GM12878 (cell line): Measurements from ENCODE around the gene INHA. TPM values are rescaled to one million over a fixed set of nuclear protein-coding genes. Genes with fewer than 3 reads are reported as not detected.
A peak's percentile ranks its signal among the peaks of the same experiment; 100 is the strongest.

Experiments used
- ASH2L ChIP-seq: fragments of 300-600, 200-600 bp; sonication (generic); IDR thresholded peaks from 2 replicates; pipeline ENCODE4 v1.6.1; 2017; ENCODE audit warnings: low read depth, mild to moderate bottlenecking, borderline replicate concordance
- BMI1 ChIP-seq: fragments of 450-650 bp; IDR thresholded peaks from 2 replicates; pipeline ENCODE4 v1.6.1; 2016; ENCODE audit warnings: mild to moderate bottlenecking, moderate library complexity, borderline replicate concordance
- EED ChIP-seq: sonication (generic); IDR thresholded peaks from 2 replicates; pipeline ENCODE4 v1.6.1; 2016; ENCODE audit warnings: antibody characterized with exemption, low read depth
- EGR1 ChIP-seq, 2 experiments: IDR thresholded peaks; 1 replicate in 1 of 2; 2 replicates in 1 of 2; pipeline ENCODE4 v1.6.1; 2011 to 2012; ENCODE audit warnings: low read depth in 2 of 2, low read length in 2 of 2, borderline replicate concordance in 1 of 2, mild to moderate bottlenecking in 1 of 2, moderate library complexity in 1 of 2
- EP300 ChIP-seq, 2 experiments: fragments of 150-350 bp in 1 of 2; IDR thresholded peaks; 2 replicates each; pipeline ENCODE4 v1.6.1; 2011 to 2012; ENCODE audit warnings: low read depth in 2 of 2, low read length in 2 of 2, borderline replicate concordance in 1 of 2, improper control_type of control experiment in 1 of 2, inconsistent platforms in 1 of 2; ENCODE audit not compliant: control insufficient read depth in 1 of 2
- KLF5 ChIP-seq: fragments of 450-650 bp; IDR thresholded peaks from 2 replicates; pipeline ENCODE4 v1.6.1; 2014; ENCODE audit warnings: mild to moderate bottlenecking; ENCODE audit not compliant: partially characterized antibody
- MEF2B ChIP-seq: fragments of 450-650 bp; IDR thresholded peaks from 2 replicates; pipeline ENCODE4 v1.6.1; 2018; ENCODE audit warnings: mild to moderate bottlenecking, moderate library complexity; ENCODE audit not compliant: partially characterized antibody, poor library complexity, severe bottlenecking
- MYC ChIP-seq: IDR thresholded peaks from 2 replicates; pipeline ENCODE4 v1.6.1; 2011; ENCODE audit warnings: mild to moderate bottlenecking, low read length, moderate library complexity, inconsistent platforms; ENCODE audit not compliant: insufficient read depth, insufficient replicate concordance, insufficient read length, severe bottlenecking
- PAX8 ChIP-seq: fragments of 450-650 bp; IDR thresholded peaks from 2 replicates; pipeline ENCODE4 v1.6.1; 2017; ENCODE audit warnings: mild to moderate bottlenecking, moderate library complexity
- SP1 ChIP-seq: IDR thresholded peaks from one replicate; pipeline ENCODE4 v1.6.1; 2011; ENCODE audit warnings: low read depth, low read length
- STAT1 ChIP-seq: fragments of 450-650 bp; conservative IDR thresholded peaks from 2 replicates; pipeline ENCODE4 v1.6.1; 2014; ENCODE audit warnings: antibody characterized with exemption, mild to moderate bottlenecking
- TAF1 ChIP-seq: IDR thresholded peaks from 2 replicates; pipeline ENCODE4 v1.6.1; 2011; ENCODE audit warnings: mild to moderate bottlenecking, low read depth, low read length, borderline replicate concordance
- TCF7 ChIP-seq: IDR thresholded peaks from 2 replicates; pipeline ENCODE4 v1.6.1; 2014; ENCODE audit warnings: antibody characterized with exemption, borderline replicate concordance
- WRNIP1 ChIP-seq: IDR thresholded peaks from 2 replicates; pipeline ENCODE4 v1.6.1; 2011; ENCODE audit warnings: low read depth, low read length, improper control_type of control experiment, borderline replicate concordance
- ZNF24 ChIP-seq: fragments of 450-650 bp; IDR thresholded peaks from 2 replicates; pipeline ENCODE4 v1.6.1; 2017; ENCODE audit warnings: antibody characterized with exemption, mild to moderate bottlenecking
- ZNF274 ChIP-seq: IDR thresholded peaks from one replicate; pipeline ENCODE4 v1.8.0; 2011; ENCODE audit not compliant: insufficient read length, insufficient read depth
- ZSCAN29 ChIP-seq: fragments of 450-650 bp; IDR thresholded peaks from 2 replicates; pipeline ENCODE4 v1.6.1; 2017; ENCODE audit warnings: mild to moderate bottlenecking, moderate library complexity
- polyA plus RNA-seq, 11 experiments: library from polyadenylated mRNA; depleted of rRNA in 4 of 11; unstranded in 6 of 11; stranded (reverse) in 5 of 11; fragments of >200 nt; fragmentation: Nextera tagmentation in 4 of 11; fragmentation: Illumina TruSeq in 1 of 11; extraction: Ambion mirVana in 4 of 11; extraction: Trizol in 1 of 11; gene quantifications; 1 replicate in 1 of 11; 2 replicates in 10 of 11; pipeline versions ENCODE4 v1.2.1 to v1.2.3, GENCODE V29; 2011 to 2016; ENCODE audit warnings: inconsistent platforms in 2 of 11, missing spikeins in 2 of 11, low read depth in 1 of 11
- total RNA-seq, 4 experiments: library from RNA; depleted of rRNA in 3 of 4; stranded (reverse); fragments of >200 nt in 3 of 4; fragmentation: Illumina TruSeq in 1 of 4; extraction: Trizol in 1 of 4; gene quantifications; 2 replicates each; pipeline versions ENCODE4 v1.2.1 to v1.2.3, GENCODE V29; 2013 to 2021
- TF ChIP-seq, protein P1 (sequence below): fragments of 450-650 bp; IDR thresholded peaks from 2 replicates; pipeline ENCODE4 v1.6.1; 2016; ENCODE audit warnings: mild to moderate bottlenecking, moderate library complexity, borderline replicate concordance
- TF ChIP-seq, protein P2 (sequence below): fragments of 450-650 bp; IDR thresholded peaks from 2 replicates; pipeline ENCODE4 v1.6.1; 2017; ENCODE audit warnings: mild to moderate bottlenecking
- TF ChIP-seq, protein P3 (sequence below): IDR thresholded peaks from 2 replicates; pipeline ENCODE4 v1.6.1; 2011; ENCODE audit warnings: low read depth, low read length, improper control_type of control experiment, borderline replicate concordance
- TF ChIP-seq, protein P4 (sequence below): IDR thresholded peaks from 2 replicates; pipeline ENCODE4 v1.6.1; 2012; ENCODE audit warnings: low read depth, low read length, improper control_type of control experiment

Gene INHA
- total and polyA plus RNA-seq, 10 of the 15 experiments (the other 5 are each of a cell fraction or from before 2014, with no cell fraction given): not detected

DNA sequence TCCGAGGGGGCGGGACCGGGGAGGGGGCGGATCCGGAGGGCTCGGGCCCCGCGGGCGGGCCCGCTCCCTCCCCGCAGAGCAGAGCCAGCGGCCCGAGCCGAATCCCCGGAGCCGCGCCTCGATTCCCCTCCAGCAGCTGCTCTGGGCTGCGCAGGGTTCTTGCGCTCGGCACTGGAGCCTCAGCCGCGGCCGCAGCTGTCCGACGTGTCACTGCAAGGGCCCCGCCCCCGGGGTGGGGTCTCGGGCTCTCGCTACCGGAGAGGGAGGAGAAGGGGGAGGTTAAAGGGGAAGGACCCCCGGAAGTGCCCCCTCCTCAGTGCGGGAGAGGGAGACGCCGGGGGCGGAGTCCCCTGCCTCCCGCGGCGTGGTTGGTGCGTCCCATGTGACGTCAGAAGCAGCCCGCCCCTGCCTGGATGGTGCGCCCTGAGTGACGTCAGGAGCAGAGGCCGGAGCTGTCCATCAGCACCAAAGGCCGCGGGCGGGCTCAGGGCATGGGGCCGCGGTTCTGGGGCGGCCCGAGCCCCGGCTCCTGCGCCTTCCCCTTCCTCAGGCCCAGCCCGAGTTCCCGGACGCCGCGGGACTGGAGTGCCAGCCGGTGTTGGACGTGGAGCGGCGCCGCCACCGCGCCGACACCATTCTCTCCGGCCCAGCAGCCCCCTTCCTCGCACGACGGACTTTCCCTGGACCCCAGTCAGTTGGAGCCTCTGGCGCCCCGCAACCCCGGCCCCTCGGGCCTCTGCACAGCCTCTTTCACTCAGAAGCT, 28.3 kb upstream of the INHA start, which contains the start of the genes CHPF and TMEM198 (continued):
- TF ChIP-seq WRNIP1 (no peak), STAT1 (no peak), TAF1 (no peak), ZNF24 (no peak), SP1 (peak; percentile 79), ZSCAN29 (no peak), MYC (no peak), PAX8 (no peak), TCF7 (no peak), BMI1 (no peak), KLF5 (peak; percentile 91), EED (no peak), EGR1 (IDR thresholded peaks at IDR 0.05; ENCODE audit: borderline replicate concordance in 1 of 2, low read depth in 2 of 2, low read length in 2 of 2) (peak in 1 of 2 experiments; percentile 39; a peak in 2 of 3 replicates), ZNF274 (no peak), EP300 (IDR thresholded peaks at IDR 0.05; ENCODE audit: borderline replicate concordance in 1 of 2, control insufficient read depth in 1 of 2, low read depth in 2 of 2, low read length in 2 of 2) (no peak), MEF2B (peak; percentile 63), ASH2L (no peak)
- TF ChIP-seq, protein P1, sequence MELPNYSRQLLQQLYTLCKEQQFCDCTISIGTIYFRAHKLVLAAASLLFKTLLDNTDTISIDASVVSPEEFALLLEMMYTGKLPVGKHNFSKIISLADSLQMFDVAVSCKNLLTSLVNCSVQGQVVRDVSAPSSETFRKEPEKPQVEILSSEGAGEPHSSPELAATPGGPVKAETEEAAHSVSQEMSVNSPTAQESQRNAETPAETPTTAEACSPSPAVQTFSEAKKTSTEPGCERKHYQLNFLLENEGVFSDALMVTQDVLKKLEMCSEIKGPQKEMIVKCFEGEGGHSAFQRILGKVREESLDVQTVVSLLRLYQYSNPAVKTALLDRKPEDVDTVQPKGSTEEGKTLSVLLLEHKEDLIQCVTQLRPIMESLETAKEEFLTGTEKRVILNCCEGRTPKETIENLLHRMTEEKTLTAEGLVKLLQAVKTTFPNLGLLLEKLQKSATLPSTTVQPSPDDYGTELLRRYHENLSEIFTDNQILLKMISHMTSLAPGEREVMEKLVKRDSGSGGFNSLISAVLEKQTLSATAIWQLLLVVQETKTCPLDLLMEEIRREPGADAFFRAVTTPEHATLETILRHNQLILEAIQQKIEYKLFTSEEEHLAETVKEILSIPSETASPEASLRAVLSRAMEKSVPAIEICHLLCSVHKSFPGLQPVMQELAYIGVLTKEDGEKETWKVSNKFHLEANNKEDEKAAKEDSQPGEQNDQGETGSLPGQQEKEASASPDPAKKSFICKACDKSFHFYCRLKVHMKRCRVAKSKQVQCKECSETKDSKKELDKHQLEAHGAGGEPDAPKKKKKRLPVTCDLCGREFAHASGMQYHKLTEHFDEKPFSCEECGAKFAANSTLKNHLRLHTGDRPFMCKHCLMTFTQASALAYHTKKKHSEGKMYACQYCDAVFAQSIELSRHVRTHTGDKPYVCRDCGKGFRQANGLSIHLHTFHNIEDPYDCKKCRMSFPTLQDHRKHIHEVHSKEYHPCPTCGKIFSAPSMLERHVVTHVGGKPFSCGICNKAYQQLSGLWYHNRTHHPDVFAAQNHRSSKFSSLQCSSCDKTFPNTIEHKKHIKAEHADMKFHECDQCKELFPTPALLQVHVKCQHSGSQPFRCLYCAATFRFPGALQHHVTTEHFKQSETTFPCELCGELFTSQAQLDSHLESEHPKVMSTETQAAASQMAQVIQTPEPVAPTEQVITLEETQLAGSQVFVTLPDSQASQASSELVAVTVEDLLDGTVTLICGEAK: peak; percentile 77
- TF ChIP-seq, protein P2, sequence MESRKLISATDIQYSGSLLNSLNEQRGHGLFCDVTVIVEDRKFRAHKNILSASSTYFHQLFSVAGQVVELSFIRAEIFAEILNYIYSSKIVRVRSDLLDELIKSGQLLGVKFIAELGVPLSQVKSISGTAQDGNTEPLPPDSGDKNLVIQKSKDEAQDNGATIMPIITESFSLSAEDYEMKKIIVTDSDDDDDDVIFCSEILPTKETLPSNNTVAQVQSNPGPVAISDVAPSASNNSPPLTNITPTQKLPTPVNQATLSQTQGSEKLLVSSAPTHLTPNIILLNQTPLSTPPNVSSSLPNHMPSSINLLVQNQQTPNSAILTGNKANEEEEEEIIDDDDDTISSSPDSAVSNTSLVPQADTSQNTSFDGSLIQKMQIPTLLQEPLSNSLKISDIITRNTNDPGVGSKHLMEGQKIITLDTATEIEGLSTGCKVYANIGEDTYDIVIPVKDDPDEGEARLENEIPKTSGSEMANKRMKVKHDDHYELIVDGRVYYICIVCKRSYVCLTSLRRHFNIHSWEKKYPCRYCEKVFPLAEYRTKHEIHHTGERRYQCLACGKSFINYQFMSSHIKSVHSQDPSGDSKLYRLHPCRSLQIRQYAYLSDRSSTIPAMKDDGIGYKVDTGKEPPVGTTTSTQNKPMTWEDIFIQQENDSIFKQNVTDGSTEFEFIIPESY: no peak
- TF ChIP-seq, protein P3, sequence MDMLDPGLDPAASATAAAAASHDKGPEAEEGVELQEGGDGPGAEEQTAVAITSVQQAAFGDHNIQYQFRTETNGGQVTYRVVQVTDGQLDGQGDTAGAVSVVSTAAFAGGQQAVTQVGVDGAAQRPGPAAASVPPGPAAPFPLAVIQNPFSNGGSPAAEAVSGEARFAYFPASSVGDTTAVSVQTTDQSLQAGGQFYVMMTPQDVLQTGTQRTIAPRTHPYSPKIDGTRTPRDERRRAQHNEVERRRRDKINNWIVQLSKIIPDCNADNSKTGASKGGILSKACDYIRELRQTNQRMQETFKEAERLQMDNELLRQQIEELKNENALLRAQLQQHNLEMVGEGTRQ: no peak
- TF ChIP-seq, protein P4, sequence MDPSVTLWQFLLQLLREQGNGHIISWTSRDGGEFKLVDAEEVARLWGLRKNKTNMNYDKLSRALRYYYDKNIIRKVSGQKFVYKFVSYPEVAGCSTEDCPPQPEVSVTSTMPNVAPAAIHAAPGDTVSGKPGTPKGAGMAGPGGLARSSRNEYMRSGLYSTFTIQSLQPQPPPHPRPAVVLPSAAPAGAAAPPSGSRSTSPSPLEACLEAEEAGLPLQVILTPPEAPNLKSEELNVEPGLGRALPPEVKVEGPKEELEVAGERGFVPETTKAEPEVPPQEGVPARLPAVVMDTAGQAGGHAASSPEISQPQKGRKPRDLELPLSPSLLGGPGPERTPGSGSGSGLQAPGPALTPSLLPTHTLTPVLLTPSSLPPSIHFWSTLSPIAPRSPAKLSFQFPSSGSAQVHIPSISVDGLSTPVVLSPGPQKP: peak; percentile 71
